ENCODE data around the gene PROM2.

DNA sequence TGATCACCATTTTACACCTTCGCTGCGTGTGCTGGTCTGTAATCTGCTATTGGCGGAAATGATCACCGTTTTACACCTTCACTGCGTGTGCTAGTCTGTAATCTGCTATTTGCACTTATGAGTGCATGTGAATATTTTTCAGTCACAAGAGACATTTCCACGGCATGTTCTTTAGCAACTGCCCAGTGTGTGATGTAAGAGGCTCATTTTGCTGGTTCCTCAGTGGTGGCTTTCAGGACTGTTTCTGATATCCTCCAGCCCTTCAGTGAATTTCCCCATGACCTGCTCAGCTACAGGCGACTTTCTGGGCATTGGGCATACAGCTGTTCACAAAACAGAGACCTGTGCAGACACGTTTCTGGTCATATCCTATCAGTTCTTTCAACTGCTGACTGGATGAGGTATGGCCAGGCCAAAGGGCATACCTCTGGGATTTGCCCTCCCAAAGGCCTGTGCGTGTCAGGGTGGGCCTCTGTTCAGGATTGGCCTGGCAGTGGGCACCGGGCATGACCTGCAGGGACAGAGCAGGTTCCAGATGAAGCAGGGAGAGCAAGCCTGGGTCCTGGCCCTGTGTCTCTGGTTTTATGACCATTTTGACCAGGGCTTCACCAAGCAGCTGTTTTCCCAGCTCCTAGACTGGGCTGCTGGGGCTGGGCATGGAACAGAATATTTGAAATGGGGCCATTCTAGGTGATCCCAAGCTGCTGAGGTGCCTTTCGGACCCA is 521 bp upstream of the PROM2 start:
- TF ChIP-seq CTCF (IDR thresholded peaks at IDR 0.05): peak in 1 of 6 experiments; percentile 35
- no peak for TF ChIP-seq POLR2A (IDR thresholded peaks at IDR 0.05)
